Retina (tissue), 1 donor: ENCODE data around the gene HNRNPA2B1.

Source experiments
- DNase-seq: peaks from one replicate; pipeline ENCODE4 v3.0.0-alpha.2; 2016

HNRNPA2B1 gene

DNA sequence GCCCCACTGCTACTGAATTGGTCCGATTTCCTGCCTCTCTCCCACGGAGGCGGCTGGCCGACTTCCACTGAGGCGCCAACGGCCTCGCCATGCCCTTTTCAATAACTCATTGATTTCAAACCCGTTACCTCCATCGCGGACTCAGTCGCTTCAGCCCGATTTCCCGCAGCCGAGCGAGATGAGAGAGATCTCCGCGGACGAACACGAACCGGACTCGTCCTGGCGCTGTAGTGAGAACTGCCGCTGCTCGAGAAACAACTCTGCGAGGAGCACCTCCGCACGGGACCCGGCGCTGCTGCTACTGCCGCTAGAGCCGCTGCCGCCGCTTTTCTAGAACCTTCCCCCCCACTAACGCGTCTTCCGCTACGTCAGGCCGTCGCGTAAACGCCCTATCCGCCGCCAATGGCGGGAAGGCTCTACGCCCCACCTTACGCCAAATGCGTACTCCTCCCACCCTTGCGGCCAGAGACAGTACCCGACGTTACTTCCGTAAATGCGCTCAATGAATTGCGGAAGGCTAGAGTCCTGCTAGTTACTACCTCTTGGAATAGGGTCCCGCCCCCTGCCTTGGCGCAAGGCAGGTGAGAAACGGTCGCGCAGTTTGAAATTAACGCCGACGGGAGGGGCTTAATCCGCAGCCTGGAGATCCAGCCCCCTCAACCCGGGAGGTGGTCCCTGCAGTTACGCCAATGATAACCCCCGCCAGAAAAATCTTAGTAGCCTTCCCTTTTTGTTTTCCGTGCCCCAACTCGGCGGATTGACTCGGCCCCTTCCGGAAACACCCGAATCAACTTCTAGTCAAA, at the start of gene HNRNPA2B1:
Gene HNRNPA2B1 (minus strand): TSS at position 303 of the 803 bp plus-strand sequence. CDS start 169 bp downstream, at position 134.
- peak; percentile 100 for DNase-seq

DNA sequence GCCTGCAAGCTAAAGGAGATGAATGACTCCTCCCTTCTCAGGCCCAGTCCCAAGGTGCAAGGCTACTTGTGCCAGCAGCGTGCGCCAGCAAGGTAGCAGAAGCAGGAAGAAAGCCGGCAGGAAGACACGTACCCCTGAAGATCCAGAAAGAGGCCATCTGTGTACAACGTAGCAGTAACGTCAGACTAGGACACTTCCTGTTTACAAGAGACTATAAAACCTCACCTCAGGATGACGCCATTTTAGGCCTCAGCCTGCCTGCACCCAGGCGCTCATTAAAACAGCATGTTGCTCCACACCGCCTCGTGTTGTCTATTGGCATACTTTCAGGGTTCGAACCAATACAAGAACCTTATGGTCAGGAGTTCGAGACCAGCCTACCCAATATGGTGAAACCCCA, 49.7 kb upstream of the HNRNPA2B1 start:
- DNase-seq = no peak

DNA sequence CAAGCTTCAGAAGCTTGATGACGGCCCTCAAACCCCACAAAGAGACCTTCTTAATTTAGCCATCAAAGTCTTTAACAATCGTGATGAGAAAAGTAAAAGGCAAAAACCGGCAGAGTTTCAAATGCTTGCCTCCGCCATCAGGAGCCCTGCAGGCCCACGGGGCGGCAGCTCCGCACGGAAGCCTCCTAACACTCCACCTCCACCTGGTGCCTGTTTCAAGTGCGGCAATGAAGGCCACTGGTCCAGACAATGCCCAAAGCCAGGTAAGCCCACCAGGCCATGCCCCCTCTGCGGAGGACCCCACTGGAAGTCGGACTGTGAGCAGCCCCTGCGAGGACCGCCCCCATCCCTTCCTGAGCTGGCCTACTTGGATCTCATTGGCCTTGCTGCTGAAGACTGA, 44.6 kb upstream of the HNRNPA2B1 start:
- DNase-seq = no peak

DNA sequence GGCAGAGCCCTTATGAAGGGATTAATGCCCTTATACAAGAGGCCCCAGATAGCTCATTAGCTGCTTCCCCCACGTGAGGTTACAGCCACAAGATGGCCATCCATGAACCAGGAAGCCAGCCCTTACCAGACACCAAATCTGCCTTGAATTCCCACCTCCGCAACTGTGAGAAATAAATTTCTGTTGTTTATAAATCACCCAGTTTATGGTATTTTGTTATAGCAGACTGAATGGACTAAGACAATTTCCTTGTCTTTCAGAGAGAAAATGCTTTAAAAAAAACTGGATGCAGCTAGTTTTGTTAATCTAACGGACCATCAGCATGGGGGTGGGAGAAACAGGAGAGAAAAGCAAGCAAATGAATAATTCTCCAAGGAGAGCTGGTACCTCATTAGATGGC, 37.5 kb upstream of the HNRNPA2B1 start:
- DNase-seq = no peak

DNA sequence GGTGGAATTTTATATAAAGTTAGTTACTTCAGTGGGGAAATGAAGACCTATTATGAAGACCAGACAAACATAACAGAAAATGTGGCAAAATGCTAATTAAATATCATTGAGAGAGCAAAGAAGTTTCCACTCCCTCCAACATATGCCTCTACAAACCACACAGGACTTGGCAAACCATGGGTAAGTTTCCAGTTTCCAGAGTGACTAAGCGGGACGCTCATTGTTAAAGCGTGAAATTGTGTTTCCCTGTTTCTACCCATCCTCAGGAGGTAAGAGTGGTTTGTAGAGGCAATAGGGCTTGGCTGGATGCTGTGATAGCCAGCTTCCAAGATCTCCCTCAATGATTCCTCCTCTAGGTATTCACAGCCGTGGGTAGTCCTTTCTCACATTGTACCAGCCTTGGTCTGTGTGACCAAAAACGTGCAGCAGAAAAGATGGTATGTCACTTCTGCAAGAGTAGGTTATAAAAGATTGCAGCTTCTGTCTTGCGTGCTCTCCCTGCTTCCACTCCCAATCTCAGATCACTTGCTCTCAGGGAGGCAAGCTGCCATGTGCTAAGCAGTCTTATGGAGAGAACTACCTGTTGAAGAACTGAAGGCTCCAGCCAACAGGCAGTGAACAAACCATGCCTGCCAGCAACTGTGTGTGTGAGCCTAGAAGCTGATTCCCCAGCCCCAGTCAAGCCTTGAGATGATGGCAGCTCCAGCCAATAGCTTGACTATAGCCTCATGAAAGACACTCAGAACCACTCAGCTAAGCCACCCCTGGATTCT, 36.7 kb upstream of the HNRNPA2B1 start:
- DNase-seq = no peak

DNA sequence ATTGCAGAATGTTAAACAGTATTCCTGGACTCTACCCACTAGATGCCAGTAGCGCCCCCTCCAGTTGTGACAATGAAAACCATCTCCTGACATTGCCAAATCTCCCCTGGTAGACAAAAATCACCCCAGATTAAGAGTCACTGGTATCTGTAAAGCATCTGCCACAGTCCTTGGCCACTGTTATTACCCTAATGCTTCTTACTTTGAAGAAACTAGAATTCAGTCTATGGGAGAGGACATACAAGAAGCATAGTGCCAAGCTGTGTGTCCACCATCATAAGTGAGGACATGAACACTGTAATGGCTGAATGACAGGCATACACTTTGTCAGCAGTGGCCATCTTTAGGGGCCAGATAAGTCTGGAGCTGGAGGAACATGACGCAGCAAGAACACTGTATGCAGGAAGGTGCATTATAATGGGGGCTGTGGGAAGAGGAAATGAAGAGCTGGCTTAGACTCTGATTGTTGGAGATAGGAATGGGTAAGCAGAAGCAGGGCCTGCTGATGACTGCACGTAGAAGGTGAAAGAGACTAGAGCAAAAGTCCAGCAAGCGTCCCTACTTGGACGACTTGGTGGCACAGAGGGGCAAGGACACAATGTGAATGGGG, 33.5 kb upstream of the HNRNPA2B1 start:
- no peak for DNase-seq

DNA sequence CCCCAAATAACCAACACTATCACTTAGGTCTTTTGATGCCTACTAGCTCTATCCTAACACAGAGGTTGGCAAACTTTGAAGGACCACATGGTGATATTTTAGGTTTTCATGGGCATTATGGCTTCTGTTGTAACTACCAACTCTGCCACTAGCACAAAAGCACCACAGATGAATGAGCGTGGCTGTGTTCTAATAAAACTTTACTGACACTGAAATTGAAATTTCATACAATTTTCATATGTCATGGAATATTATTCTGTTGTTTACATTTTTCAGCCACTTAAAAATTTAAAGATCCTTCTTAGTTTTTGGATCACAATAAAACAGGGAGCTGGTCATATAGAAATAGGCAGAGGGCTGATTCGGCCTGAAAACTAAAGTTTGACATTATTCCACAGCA, 27.4 kb upstream of the HNRNPA2B1 start:
- no peak for DNase-seq

DNA sequence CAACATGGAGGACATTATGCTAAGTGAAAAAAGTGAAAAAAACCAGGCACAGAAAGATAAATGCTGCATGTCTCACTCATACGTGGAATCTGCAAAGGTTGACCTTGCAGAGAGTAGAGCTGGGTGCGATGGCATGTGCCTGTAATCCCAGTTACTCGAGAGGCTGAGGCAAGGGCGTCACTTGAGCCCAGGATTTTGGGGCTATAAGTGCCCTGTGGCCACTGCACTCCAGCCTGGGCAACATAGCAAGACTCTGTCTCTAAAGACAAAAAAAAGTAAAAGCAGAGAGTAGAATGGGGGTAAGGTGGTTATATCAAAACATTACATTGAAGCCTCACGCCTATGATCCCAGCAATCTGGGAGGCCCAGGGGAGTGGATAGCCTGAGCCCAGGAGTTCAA, 23.8 kb upstream of the HNRNPA2B1 start:
- DNase-seq = no peak

DNA sequence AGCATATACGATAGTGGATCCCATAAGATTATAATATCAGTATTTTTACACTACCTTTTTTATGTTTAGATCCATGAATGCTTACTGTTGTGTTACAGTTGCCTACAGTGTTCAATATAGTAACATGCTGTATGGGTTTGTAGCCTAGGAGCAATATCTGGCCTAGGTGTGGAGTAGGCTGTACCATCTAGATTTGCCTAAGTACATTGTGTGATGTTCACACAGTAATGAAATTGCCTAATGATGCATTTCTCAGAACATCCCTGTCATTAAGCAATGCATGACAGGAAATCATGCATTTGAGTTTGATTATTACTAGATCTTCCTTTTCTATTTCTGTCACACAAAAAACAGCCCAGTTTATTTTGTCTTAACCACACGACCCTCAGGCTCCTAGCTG, 15.5 kb upstream of the HNRNPA2B1 start:
- no peak for DNase-seq

DNA sequence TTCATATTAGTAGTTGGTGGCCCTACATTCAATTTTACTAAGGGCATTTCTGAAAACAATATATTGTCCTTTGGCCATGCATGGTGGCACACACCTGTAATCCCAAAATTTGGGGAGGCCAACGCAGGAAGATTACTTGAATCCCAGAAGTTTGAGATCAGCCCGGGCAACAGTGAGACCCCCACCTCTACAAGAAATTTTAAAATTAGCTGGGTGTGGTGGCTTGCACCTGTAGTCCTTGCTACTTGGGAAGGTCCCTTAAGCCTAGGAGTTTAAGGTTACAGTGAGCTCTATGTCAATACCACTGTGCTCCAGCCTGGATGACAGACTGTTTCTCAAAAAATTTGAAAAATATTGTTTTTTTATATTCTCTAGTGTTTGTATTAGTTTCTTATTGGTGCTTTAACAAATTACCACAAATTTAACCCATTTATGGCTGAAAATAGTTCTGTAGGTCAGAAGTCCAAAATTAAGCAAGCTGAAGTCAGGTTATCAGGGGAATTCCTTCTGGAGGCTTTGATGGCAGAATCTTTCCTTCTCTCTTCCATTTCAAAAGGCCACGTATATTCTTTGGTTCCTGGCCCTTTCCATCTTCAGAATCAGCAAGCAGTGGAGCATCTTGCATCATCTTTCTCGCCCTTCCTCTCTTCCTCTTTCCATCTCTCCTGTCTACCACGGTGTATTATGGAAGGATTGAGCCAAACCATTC, 13.4 kb upstream of the HNRNPA2B1 start:
- DNase-seq = no peak

DNA sequence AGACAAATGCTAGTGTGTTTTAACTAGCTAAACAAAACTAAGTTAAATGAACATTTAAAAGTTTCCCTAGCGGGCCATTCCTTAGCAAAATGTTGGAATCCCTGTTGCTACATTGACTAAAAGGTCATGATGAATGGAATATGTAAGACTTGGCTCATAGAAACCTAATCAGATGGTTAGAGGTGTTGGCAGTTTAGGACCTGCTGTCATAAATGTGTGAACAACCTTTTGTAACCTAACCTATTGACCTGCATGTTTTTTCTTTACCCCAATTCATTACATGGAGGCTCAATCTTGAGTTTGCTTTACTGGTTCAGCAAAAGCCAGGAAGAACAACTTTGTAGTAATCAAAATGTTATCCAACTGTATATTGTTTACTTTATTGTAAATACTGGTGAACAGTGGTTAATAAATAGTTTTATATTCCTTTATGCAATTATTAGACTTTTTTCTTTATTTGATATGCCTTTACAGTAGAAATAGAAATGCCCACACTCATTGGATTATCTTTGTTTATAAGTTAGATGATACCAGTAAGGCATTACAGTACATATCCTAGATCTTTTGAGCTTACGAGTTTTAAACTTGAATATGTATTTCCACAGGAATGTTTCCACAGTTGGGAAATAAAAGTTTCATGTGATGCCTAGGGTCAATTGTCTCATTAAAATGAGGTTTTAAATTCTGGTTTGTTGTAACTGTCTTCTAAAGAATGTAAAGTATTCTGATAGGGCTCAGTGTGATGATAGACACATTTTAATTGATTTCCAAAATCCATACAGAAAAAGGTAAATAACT, 12.6 kb upstream of the HNRNPA2B1 start:
- no peak for DNase-seq

DNA sequence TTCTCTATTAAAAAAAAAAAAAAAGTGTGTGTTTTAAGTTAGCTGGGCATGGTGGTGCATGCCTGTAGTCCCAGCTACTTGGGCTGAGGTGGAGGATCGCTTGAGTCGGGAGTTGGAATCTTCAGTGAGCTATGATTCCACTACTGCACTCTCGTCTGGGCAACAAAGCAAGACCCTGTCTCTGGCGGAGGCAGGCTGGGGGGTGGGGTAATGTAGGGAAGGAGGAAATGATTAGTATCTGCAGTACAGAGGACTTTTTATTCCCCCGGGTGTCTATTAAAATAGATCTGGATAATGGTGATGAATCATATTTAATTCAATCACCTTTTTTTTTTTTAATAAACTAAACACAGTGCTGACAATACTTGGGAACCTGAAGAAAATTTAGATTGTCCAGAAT, 7.5 kb upstream of the HNRNPA2B1 start:
- DNase-seq = no peak

DNA sequence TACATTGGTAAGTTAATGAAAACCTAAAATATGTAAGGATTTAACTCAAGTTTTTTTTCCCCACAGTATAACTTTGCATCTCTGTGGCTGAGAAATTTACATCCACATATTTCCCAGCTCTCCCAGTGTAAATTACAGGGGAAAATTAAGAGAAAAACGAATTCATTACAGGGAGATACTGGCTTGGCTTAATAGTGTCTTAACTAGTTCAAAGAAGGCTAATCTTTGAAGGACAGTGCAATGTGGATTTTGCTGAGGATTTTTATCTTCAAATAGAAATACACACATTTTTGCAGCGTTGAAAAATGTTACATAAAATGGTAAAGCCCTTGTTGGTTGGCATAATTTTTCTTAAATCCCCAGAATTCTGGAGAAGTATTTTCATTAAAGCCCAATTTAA, 2.5 kb upstream of the HNRNPA2B1 start:
- no peak for DNase-seq

DNA sequence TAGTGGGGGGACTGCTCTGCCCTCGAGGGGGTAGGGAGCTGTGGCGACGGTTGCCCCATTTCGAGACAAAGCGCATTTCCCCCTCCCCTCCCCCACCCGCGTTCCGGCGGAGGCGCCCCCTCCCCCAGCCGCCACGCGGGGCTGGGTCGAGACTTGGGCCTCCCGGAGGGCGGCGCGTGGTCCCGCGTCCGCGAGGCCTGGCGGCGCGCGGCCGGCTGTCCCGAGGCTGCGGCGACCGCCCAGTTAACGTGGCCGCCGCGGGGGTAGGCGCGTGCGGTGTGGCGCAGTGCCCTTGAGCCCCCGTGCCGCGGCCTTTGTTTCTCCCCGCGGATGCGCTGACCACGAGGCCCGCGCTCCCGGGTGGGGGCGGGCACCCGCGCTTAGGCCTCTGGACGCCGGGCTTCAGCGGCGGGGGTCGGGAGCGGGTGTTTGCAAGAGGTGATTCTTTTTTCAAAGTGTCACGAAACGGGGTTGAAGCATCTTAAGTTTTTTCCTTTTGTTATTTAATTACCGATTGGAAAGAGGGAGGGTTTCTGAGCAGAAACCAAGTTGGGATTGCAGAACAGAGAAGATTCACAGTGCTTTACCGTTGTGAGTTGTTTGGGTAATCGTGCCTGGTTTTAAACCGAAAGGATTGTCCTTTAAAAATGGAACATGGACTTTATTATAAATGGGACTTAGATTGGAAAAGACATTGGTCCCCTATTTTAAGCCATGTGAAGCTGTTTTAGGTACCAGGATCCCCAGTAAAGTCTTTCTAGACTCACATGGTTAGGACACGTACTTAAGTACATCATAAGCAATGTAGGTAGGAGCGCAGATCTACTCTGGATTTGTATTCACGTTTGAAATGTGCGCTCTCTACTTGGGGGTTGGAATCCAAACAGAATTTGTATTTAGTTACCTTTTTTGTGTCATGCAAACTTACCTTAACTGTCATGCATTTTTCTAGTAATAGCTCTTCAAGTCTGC, 1.8 kb upstream of the HNRNPA2B1 start:
- DNase-seq = peak; percentile 67

DNA sequence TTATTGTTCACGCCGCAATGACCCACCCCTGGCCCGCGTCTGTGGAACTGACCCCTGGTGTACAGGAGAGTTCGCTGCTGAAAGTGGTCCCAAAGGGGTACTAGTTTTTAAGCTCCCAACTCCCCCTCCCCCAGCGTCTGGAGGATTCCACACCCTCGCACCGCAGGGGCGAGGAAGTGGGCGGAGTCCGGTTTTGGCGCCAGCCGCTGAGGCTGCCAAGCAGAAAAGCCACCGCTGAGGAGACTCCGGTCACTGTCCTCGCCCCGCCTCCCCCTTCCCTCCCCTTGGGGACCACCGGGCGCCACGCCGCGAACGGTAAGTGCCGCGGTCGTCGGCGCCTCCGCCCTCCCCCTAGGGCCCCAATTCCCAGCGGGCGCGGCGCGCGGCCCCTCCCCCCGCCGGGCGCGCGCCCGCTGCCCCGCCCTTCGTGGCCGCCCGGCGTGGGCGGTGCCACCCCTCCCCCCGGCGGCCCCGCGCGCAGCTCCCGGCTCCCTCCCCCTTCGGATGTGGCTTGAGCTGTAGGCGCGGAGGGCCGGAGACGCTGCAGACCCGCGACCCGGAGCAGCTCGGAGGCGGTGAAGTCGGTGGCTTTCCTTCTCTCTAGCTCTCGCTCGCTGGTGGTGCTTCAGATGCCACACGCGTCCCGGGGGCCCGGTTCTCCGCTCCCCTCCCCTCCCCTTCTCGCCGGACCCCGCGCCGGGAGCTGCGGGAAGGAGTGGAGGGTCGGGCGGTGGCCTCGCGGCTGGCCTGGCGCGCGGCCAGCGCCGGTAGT, 887 bp upstream of the HNRNPA2B1 start, which contains the start of gene CBX3:
Gene CBX3 (plus strand): TSS at position 499 of the 772 bp plus-strand sequence. CDS start 1,254 bp downstream, outside the sequence.
- peak; percentile 91 for DNase-seq

DNA sequence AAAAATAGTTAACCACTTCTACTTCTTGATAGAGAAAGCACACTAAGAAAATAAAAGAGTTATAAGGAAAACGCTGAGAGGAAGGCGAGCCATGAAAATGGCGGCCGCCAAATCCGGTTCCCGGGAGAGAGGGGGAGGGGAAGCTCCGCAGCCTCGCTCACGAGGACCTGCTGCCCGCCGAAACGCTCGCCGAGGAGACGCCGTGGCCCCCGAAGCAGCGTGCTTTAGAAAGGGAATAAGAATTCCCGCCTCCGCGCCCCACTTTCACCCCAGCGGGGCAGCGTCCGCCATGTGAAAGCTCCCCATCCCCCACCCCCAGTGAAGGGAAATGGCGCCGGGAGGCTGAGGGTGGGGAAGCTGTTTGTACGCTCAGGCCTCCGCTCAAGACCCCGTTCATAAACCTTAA, 505 bp downstream of the HNRNPA2B1 start:
- peak; percentile 96 for DNase-seq

DNA sequence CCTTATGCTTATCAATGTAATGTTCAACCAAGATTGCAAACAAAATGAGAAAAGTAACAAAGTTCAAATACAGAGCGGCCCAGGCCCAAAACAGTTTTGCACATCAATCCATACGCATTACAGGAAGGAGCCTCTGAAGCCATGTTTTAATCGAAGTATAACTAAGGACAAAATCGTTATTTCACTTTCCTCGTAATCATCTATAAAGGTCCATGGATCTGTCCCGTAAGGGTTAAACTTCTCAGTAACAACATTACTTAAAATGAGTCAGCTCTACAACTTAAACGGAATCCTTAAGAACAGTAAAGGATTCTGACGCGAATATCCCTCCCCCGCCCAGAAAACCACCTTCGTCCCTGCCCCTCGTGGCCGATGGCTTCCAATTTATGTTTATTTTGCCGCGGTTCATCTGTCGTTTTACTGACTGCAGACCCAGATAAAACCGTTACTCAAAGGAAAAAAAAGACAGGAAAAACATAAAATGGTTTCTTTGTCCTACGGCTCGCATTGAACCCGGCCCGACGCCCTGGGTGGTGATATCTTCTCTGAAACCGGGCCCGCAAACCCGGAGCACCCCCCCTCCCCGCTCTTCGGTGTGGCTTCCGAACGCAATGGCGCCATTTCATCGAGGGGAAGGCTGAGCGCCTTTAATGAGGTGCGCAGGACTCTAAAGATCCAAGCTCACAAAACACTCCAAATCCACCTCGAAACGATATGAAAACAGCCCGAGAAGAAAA, 1.1 kb downstream of the HNRNPA2B1 start:
- DNase-seq = no peak

DNA sequence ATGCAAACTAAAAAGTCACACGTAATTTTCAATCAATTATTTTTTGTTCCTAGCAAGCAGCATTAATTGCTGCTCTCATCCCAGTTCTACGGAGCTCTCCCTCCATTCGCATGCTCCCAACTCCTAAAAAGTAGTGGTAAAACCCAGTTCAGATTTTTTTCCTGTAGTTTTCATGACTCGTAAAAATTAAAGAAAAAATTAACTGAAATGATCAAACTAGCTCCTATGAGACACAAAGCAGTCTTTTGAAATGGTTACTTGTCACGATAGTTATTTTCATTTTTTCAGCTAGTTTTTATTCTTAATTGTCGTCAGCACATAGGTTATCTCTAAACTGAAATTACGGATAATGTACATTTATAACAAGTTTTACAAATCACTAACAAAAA, 1.8 kb downstream of the HNRNPA2B1 start:
- DNase-seq = no peak

DNA sequence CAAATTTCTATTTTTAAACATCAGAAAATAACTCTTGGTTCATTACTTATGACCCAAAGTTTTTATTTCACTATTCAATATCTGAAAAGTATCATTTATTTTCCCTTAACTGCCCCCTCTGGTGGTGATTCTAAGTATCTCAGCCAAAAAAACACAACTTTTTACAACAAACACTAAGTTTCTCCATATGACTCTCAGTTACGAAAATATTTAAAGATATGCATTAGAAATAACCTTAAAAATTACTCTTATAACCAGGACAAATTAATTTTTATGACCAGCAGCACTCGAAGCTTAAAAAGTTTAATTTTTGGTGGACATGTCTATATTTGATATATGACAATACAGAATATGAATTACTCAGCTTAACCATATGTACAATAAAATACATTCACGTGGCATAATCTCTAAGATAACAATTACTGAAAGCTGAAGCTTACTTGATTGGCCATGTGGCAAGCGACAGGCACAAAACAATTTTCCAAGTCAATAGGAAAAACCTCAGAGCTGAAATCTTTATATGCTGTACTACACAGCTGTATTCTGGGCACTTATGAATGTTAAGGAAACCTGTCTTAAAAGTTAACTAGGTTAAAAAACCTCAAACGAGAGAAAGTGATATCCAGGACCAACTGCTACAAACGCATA, 2.3 kb downstream of the HNRNPA2B1 start:
- no peak for DNase-seq
